Upper lobe of left lung (tissue), 6 donors: ENCODE results near the gene NFAT5. TPM values are rescaled to one million over a fixed set of nuclear protein-coding genes. Genes with fewer than 3 reads are reported as not detected.

Source experiments
- ATAC-seq, 2 donors: fragments of 200-7000 bp; cut with Tn5 transposase; one replicate each; pipeline ENCODE4 v1.9.1; 2022; ENCODE audit warnings: mild to moderate bottlenecking in 2 of 2, moderate library complexity in 2 of 2; ENCODE audit not compliant: low FRiP score in 2 of 2
- DNase-seq, 2 donors: peaks; one replicate each; pipeline ENCODE4 v3.0.0-alpha.2; 2019 to 2020
- H3K27ac ChIP-seq, 4 donors: fragments of 200-600 bp; sonication (generic); one replicate each; pipeline ENCODE4 v1.5.1; 2016 to 2019
- H3K27me3 ChIP-seq, 4 donors: fragments of 200-600 bp; sonication (generic); one replicate each; pipeline ENCODE4 v1.5.1; 2017 to 2019
- H3K36me3 ChIP-seq, 4 donors: fragments of 200-600 bp; sonication (generic); one replicate each; pipeline ENCODE4 v1.5.1; 2016 to 2019
- H3K4me1 ChIP-seq, 4 donors: fragments of 200-600 bp; sonication (generic); one replicate each; pipeline ENCODE4 v1.5.1; 2018 to 2019
- H3K4me3 ChIP-seq, 4 donors: fragments of 200-600 bp; sonication (generic); one replicate each; pipeline ENCODE4 v1.5.1; 2017 to 2019; ENCODE audit warnings: mild to moderate bottlenecking in 2 of 4, moderate library complexity in 1 of 4
- H3K9me3 ChIP-seq, 4 donors: fragments of 200-600 bp; sonication (generic); one replicate each; pipeline ENCODE4 v1.5.1; 2018 to 2019
- EP300 ChIP-seq, 4 donors: sonication (generic); formaldehyde crosslinking; IDR thresholded peaks; one replicate each; pipeline ENCODE4 v1.5.1; 2017; ENCODE audit warnings: antibody characterized with exemption in 4 of 4, control low read depth in 2 of 4
- POLR2A ChIP-seq, 4 donors: fragments of 450-650 bp; IDR thresholded peaks; one replicate each; pipeline ENCODE4 v1.5.1; 2016 to 2017; ENCODE audit warnings: antibody characterized with exemption in 4 of 4, mild to moderate bottlenecking in 2 of 4
- POLR2AphosphoS5 ChIP-seq, 2 donors: sonication (generic); formaldehyde crosslinking; IDR thresholded peaks; one replicate each; pipeline ENCODE4 v1.5.1; 2017; ENCODE audit warnings: antibody characterized with exemption in 2 of 2
- WGBS, 2 donors: methylation state at CpG; one replicate each; pipeline ENCODE4 v1.1.5; 2017 to 2018; 5-methylcytosine and 5-hydroxymethylcytosine counted together
- total RNA-seq, 6 donors: library from RNA; depleted of rRNA in 4 of 6; stranded (reverse); fragments of >200 nt in 4 of 6; gene quantifications; one replicate each; pipeline versions ENCODE4 v1.1.0 to v1.2.1, GENCODE V29; 2016 to 2021
- TF ChIP-seq, protein P1 (sequence below), 6 experiments: fragments of 450-650 bp in 4 of 6; fragments of 200-600 bp in 2 of 6; sonication (generic) in 2 of 6; IDR thresholded peaks; one replicate each; pipeline ENCODE4 v1.5.1; 2016 to 2019; ENCODE audit warnings: antibody characterized with exemption in 6 of 6
- donor health status: DM: no; HTN: no; CAD: no; lungs with moderate emphysema.
- donor health status: DM: no; HTN: yes; CAD: no; lungs with severe emphysema.

Gene NFAT5
- total RNA-seq, 6 donors from 2014 or later: 36.0 to 80.7 (median 50.4) TPM

DNA sequence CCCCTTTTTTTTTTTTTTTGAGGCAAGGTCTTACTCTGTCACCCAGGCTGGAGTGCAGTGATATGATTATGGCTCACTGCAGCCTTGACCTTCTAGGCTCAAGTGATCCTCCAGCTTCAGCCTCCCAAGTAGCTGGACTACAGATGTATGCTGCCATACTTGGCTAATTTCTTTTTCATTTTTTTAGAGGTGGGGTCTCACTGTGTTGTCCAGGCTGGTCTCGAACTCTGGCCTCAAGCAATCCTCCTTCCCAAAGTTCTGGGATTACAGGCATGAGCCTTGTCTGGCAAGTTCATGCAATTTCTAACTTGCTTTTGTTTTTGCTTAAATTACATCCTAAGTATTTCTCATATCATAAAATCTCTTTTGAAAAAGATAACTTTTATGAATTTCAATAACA is 33.8 kb upstream of the NFAT5 start:
- WGBS, 2 donors: 88 to 96% methylated on average over 1 of the region's 1 CpG

DNA sequence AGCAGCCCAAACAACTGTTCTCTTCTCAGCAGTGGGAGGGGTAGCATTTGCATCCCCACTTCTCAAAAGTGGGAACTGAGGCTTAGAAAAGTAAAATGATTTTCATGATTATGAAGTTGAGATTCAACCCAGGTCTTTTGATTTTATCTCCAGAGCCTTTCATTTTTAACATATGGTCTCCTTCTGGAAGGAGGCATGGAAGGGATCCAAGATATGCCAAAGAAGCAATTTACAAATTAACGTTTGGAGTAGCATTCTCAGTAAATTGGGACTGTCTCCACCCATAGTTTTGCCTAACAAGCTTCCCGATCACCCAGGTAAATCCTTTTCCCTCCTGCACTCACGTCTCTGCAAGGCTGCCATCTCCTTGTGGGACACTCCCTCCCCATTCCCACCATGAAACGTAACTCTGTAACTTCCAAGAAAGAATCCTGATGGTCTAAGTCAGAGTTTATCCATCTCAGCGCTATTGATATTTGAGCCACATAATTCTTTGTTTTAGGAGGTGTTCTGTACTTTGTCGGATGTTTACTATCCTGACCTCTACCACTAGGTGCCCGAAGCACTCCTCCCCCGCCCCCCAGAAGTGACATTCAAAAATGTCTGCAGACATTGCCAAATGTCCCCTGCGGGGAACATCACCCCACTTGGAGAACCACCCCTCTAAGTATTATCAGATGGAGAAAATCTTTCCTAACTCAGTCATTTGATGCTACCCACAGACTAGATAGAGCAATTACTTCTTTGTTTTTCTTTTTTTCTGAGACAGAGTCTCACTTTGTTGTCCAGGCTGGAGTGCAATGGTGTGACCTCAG is 32.9 kb upstream of the NFAT5 start:
- Histone ChIP-seq H3K4me1 (peaks cover 9 to 14% (median 9%) of the 10 kb centered on the region in 4 donors), H3K36me3 (no peaks in the 10 kb centered on the region), H3K27ac (no peak overlapping the region), H3K27me3 (no peaks in the 10 kb centered on the region), H3K9me3 (no peaks in the 10 kb centered on the region), H3K4me3 (no peak overlapping the region)
- no peak for ATAC-seq
- 66 to 67% methylated on average over 9 of the region's 9 CpGs for WGBS, 2 donors
- TF ChIP-seq, protein P1, sequence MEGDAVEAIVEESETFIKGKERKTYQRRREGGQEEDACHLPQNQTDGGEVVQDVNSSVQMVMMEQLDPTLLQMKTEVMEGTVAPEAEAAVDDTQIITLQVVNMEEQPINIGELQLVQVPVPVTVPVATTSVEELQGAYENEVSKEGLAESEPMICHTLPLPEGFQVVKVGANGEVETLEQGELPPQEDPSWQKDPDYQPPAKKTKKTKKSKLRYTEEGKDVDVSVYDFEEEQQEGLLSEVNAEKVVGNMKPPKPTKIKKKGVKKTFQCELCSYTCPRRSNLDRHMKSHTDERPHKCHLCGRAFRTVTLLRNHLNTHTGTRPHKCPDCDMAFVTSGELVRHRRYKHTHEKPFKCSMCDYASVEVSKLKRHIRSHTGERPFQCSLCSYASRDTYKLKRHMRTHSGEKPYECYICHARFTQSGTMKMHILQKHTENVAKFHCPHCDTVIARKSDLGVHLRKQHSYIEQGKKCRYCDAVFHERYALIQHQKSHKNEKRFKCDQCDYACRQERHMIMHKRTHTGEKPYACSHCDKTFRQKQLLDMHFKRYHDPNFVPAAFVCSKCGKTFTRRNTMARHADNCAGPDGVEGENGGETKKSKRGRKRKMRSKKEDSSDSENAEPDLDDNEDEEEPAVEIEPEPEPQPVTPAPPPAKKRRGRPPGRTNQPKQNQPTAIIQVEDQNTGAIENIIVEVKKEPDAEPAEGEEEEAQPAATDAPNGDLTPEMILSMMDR (IDR thresholded peaks at IDR 0.05): no peak
- TF ChIP-seq POLR2A (IDR thresholded peaks at IDR 0.05) (no peak), POLR2AphosphoS5 (IDR thresholded peaks at IDR 0.05) (no peak), EP300 (IDR thresholded peaks at IDR 0.05) (no peak)
- no peak for DNase-seq

More for the DNA sequence above, 33.8 kb upstream of the NFAT5 start:
- ATAC-seq: no peak
- Histone ChIP-seq H3K27me3 (no peaks in the 10 kb centered on the region), H3K4me1 (peaks cover 9 to 14% (median 9%) of the 10 kb centered on the region in 4 donors), H3K36me3 (no peaks in the 10 kb centered on the region), H3K27ac (no peak overlapping the region), H3K4me3 (no peak overlapping the region), H3K9me3 (no peaks in the 10 kb centered on the region)
- no peak for DNase-seq
- TF ChIP-seq, protein P1 (IDR thresholded peaks at IDR 0.05): no peak
- TF ChIP-seq POLR2AphosphoS5 (IDR thresholded peaks at IDR 0.05) (no peak), POLR2A (IDR thresholded peaks at IDR 0.05) (no peak), EP300 (IDR thresholded peaks at IDR 0.05) (no peak)

- ATAC-seq: no peak
- Histone ChIP-seq H3K27ac (no peak overlapping the region), H3K9me3 (no peaks in the 10 kb centered on the region), H3K4me1 (peaks cover 9 to 14% (median 12%) of the 10 kb centered on the region in 4 donors), H3K27me3 (no peaks in the 10 kb centered on the region), H3K4me3 (no peak overlapping the region), H3K36me3 (no peaks in the 10 kb centered on the region)
- 92 to 100% methylated on average over 3 of the region's 3 CpGs for WGBS, 2 donors
- no peak for DNase-seq
- TF ChIP-seq, protein P1 (IDR thresholded peaks at IDR 0.05): no peak
- TF ChIP-seq POLR2AphosphoS5 (IDR thresholded peaks at IDR 0.05) (no peak), EP300 (IDR thresholded peaks at IDR 0.05) (no peak), POLR2A (IDR thresholded peaks at IDR 0.05) (no peak)
These were observed 31.0 kb upstream of the NFAT5 start for GRCh38 chr16:69534720-69535119.

GRCh38 chr16:69535123-69536050 is 30.4 kb upstream of the NFAT5 start:
- no peaks in the 10 kb centered on the region for H3K27me3 ChIP-seq
- TF ChIP-seq, protein P1 (IDR thresholded peaks at IDR 0.05): no peak
- TF ChIP-seq POLR2AphosphoS5 (IDR thresholded peaks at IDR 0.05): no peak
- no peak for TF ChIP-seq EP300 (IDR thresholded peaks at IDR 0.05)
- no peak for TF ChIP-seq POLR2A (IDR thresholded peaks at IDR 0.05)
- ATAC-seq (no peak), DNase-seq (no peak)
- no peaks in the 10 kb centered on the region for H3K9me3 ChIP-seq
- no peak overlapping the region for H3K27ac ChIP-seq
- H3K4me1 ChIP-seq: peaks cover 10 to 18% (median 11%) of the 10 kb centered on the region in 4 donors
- H3K36me3 ChIP-seq: no peaks in the 10 kb centered on the region
- 79 to 80% methylated on average over 8 of the region's 8 CpGs for WGBS, 2 donors
- H3K4me3 ChIP-seq: no peak overlapping the region
